ENCODE results near the gene RNF152.

RNF152 gene

DNA sequence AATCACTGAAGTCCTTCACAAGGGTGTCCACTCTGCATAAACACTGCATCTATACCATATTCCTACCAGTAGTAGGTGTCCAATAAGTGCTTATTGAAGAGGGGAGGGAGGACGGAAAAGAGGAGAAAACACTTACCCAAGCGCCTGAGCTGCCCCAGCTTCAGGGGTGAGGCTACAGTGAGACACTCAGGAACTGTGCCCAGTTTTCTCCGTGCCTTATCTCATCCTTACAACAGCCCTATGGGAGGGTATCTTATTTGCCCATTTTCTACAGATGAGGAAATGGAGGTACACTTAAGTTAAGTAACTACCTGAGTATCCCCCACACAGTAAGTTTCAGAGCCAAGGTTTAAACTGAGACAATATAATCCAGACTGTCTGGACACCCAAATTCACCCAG, 41.5 kb downstream of the RNF152 start:
- H3K4me3 ChIP-seq (ENCODE audit: control insufficient read depth, low read depth, low read length) = no peak overlapping the region
- DNase-seq (ENCODE audit: low read depth) = no peak
- TF ChIP-seq, protein P1, sequence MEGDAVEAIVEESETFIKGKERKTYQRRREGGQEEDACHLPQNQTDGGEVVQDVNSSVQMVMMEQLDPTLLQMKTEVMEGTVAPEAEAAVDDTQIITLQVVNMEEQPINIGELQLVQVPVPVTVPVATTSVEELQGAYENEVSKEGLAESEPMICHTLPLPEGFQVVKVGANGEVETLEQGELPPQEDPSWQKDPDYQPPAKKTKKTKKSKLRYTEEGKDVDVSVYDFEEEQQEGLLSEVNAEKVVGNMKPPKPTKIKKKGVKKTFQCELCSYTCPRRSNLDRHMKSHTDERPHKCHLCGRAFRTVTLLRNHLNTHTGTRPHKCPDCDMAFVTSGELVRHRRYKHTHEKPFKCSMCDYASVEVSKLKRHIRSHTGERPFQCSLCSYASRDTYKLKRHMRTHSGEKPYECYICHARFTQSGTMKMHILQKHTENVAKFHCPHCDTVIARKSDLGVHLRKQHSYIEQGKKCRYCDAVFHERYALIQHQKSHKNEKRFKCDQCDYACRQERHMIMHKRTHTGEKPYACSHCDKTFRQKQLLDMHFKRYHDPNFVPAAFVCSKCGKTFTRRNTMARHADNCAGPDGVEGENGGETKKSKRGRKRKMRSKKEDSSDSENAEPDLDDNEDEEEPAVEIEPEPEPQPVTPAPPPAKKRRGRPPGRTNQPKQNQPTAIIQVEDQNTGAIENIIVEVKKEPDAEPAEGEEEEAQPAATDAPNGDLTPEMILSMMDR (IDR thresholded peaks at IDR 0.05; ENCODE audit: control insufficient read depth, insufficient read depth, low read depth, low read length, missing control alignments) = no peak

DNA sequence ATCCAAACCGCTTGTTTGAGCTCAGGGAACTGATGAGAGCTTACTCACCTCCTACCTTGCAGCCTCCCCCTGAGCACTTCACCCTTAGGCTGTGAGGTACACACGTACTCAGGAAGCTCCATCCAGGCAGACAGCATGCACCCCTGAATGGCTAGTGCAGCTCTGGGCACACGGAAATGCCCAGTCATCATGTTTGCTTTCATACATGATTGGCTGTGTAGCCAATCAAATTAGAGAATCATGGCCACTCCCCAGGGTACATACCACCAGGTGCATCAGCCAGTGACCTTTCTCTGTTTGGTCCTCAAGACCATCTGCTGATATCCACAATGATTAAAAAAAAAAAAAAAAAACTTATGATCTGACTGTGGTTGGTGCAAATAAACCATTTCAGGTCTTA, 42.1 kb downstream of the RNF152 start:
- no peak overlapping the region for H3K4me3 ChIP-seq (ENCODE audit: control insufficient read depth, low read depth, low read length)
- TF ChIP-seq, protein P1 (IDR thresholded peaks at IDR 0.05; ENCODE audit: control insufficient read depth, insufficient read depth, low read depth, low read length, missing control alignments) = no peak
- DNase-seq (ENCODE audit: low read depth) = no peak

DNA sequence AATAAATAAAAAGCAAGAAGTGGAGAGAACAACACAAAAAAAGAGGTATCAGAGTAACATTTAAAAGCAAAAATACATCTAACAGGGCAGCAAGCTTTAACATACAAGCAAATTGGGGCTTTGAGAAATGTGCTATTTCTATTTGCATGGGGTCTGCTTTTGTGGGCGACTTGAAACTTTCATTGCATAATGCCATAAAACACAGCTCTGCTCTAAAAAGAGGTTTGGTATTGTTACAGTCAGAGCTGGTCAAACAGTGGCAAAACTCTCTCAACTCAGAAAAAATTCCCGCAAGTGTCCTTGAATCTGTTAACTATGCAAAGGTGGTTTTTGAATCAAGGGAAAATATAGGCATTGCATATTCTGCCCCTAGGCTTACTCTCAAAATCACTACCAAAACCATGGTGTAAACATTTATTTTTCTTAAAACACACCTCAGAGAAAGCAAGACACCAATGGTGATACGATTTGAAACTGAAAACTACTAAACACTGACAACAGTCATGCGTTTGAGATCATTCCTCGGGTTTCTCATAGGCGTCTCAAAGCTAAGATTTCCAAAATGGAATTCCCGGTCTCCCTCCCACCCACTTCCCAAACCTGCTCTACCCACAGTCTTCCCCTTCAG, 45.5 kb downstream of the RNF152 start:
- no peak overlapping the region for H3K4me3 ChIP-seq (ENCODE audit: control insufficient read depth, low read depth, low read length)
- TF ChIP-seq, protein P1 (IDR thresholded peaks at IDR 0.05; ENCODE audit: control insufficient read depth, insufficient read depth, low read depth, low read length, missing control alignments) = no peak
- DNase-seq (ENCODE audit: low read depth) = no peak

DNA sequence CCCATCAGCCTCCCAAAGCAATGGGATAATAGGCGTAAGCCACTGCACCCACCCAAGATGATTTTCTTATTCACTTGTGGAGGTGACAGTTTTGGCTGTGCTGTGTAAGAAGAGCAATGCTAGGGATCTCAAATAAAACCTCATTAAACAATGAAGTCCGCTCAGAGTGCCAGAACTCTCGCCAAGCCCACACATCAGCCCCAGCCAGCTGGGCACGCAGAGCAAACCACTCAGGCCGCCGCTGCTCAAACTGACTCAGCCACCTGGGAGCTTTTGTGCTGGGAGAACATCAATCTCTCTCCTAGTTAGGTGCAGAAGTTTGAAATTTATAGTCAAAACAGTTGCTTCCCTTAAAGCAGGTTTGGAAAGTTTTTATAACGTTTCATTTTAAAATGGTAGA, 47.6 kb downstream of the RNF152 start:
- no peak overlapping the region for H3K4me3 ChIP-seq (ENCODE audit: control insufficient read depth, low read depth, low read length)
- DNase-seq (ENCODE audit: low read depth) = no peak
- TF ChIP-seq, protein P1 (IDR thresholded peaks at IDR 0.05; ENCODE audit: control insufficient read depth, insufficient read depth, low read depth, low read length, missing control alignments) = no peak

DNA sequence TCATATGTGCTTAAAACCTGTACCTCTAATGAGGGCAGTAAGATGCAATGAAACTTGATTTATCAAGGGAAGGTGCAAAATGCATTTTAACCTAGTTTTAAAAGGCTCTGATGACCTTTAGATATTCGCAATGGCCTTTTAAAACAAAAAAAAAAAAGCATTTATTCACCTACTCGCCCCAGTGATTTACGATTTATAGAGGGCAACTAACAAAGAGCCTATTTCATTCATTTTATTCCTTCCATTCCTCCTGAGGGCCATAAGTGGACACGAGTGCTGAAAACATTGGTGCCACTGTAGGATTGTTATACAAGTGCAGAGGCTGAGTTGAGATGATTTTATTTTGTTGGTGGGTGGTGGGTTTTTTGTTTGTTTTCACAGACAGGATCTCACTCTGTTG, 48.1 kb downstream of the RNF152 start:
- TF ChIP-seq, protein P1 (IDR thresholded peaks at IDR 0.05; ENCODE audit: control insufficient read depth, insufficient read depth, low read depth, low read length, missing control alignments) = no peak
- DNase-seq (ENCODE audit: low read depth) = no peak
- no peak overlapping the region for H3K4me3 ChIP-seq (ENCODE audit: control insufficient read depth, low read depth, low read length)

DNA sequence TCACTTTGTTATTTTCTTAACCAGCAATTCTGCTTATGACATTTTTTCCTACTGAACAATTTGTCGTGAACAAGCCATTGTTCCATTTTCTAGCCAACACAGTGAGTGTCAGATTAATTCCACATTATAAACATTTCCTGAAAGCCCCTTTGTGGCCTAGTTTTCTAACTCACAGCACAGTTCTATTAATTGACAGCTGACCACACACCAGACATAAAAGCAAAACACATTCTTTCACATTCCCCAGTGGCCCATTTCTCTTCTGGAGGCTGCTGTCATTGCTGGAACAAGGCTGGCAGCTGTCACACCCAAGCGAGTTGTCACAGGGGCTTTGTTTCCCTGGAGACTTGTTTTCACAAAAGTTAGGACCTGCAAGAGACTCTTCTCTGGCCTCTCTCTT, 50.7 kb downstream of the RNF152 start:
- TF ChIP-seq, protein P1 (IDR thresholded peaks at IDR 0.05; ENCODE audit: control insufficient read depth, insufficient read depth, low read depth, low read length, missing control alignments) = no peak
- no peak overlapping the region for H3K4me3 ChIP-seq (ENCODE audit: control insufficient read depth, low read depth, low read length)
- no peak for DNase-seq (ENCODE audit: low read depth)

DNA sequence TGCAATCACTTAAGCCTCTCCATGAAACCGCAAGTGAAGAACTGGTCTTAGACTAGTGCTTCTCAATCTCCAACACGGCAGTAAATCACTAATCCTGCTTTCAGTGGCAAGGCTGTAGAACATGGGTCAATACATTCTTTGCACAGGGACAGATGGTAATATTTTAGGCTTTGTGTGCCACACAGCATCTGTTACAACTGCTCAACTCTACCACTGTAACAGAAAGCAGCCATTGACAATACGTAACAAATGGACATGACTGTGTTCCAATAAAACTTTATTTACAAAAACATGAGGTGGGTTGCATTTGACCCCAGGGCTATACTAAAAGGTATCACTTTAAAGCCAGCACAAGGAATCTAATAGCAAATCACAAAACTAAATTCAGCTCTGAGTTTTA, 51.1 kb downstream of the RNF152 start:
- DNase-seq (ENCODE audit: low read depth) = no peak
- TF ChIP-seq, protein P1 (IDR thresholded peaks at IDR 0.05; ENCODE audit: control insufficient read depth, insufficient read depth, low read depth, low read length, missing control alignments) = no peak
- no peak overlapping the region for H3K4me3 ChIP-seq (ENCODE audit: control insufficient read depth, low read depth, low read length)

Measured in AG09309 (cell line).